T47D (cell line): ENCODE data around the gene SYCE3.
A peak's percentile ranks its signal among the peaks of the same experiment; 100 is the strongest.
"Not testable (repeated sequence)": the region's sequence is repeated elsewhere in the genome, so short reads cannot be mapped to it uniquely, and the experiment has no call there.

Experiments used
- DNase-seq, 2 experiments: peaks; one replicate each; pipeline versions ENCODE4 v3.0.0 to v3.0.0-alpha.2; 2011 to 2012; ENCODE audit warnings: low read depth in 1 of 2, low spot score in 1 of 2
- JUND ChIP-seq: IDR thresholded peaks from 2 replicates; pipeline ENCODE4 v1.6.1; 2012; ENCODE audit warnings: low read depth
- in situ Hi-C: cut with HindIII; loops from 2 replicates; pipeline ENCODE4 v1.10.0; 2016; ENCODE audit warnings: low sequenced_read_pairs, low pct_unique_long_range_greater_than_20kb

SYCE3 gene, protein sequence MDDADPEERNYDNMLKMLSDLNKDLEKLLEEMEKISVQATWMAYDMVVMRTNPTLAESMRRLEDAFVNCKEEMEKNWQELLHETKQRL

DNA sequence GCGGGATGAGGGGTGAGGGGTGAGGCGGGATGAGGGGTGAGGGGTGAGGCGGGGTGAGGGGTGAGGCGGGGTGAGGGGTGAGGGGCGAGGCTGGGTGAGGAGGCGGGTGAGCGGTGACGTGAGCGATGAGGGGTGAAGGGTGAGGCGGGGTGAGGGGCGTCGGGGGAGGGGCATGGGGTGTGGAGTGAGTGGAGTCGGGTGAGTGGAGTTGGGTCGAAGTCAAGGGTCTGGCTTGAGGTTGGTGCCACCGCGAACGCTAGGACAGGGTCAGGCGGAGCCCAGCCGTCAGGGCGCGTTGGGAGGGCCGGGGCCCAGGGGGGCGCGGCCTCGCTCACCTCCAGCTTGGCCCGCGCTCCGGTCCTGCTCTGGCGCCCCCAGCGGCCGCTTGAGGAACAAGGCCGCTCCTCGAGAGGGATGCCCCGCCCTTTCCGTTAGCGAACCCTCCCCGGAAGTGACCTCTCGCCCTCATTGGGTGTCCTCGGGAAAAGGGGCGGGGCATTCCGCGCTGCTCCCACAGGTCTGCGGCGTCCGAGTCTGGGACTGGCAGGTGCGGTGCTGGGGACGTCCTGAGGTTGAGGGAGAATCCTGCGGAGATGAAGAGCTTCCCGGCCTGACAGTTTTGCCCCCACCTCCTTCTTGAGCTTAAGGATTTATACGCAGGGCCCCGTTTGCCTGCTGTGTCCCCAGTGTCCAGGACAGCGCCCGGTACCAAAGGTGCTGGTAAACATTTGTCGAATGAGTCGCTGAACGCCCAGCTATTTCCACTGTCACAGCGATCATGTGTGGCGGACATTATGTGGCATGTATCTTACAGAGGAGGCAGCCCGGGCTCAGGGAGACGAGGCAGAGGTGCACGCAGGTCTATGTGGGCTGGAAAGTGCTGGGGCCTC lies at the start of gene SYCE3:
Gene SYCE3 (minus strand): TSS at position 397 of the 890 bp plus-strand sequence. CDS start 6,514 bp downstream, outside the sequence.
- in situ Hi-C loops: no loop called here
- peak; percentile 78 to 95 for DNase-seq
- TF ChIP-seq JUND: no peak

DNA sequence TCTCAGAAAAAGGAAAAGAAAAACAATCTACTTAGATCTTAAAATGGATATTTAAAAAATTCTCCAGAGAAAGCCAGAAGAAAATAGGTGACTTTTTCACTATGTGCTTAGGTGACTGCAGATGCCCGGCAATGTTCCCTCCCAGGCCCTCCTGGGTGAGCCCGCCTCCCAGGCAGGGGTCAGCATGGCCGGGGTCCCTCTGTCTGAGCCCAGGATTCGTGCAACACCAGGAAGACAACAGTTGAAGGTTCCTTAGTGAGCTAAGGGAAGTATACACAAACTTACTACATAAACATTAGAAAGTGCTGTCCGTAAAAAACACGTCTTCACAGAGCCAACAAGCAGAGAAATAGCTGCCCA lies 49.4 kb upstream of the SYCE3 start:
- no peak for TF ChIP-seq JUND
- in situ Hi-C loops: no loop called here
- DNase-seq: no peak

DNA sequence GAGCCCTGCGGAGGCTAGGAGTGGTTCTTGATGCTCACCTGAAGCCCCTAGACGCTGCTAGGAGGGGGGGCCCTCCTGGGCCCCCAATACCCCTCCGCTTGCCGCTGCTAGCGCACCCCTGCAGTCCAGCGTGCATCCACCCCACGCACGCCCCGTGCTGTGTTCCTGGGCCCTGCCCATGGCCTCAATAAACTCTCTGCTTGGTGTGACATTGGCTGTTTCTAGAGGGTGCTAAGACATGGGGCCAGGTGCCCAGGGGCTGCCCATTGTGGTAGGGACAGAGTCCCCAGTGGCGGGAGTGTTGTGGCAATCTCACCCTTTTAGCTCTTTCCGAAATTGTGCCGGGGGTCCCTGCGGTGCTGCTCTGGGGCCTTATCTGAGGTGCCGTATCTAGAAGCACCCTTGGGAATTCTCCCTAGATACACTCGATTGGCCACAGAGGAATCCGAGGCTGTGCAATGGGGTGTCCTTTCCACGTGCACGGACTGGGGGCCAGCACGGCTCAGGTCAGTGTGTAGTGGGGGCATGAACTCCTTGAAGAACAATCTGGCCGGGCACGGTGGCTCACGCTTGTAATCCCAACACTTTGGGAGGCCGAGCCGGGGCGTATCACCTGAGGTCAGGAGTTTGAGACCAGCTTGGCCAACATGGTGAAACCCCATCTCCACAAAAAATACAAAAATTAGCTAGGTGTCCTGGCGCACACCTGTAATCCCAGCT lies 48.8 kb upstream of the SYCE3 start:
- TF ChIP-seq JUND: no peak
- in situ Hi-C loops: no loop called here
- no peak for DNase-seq

DNA sequence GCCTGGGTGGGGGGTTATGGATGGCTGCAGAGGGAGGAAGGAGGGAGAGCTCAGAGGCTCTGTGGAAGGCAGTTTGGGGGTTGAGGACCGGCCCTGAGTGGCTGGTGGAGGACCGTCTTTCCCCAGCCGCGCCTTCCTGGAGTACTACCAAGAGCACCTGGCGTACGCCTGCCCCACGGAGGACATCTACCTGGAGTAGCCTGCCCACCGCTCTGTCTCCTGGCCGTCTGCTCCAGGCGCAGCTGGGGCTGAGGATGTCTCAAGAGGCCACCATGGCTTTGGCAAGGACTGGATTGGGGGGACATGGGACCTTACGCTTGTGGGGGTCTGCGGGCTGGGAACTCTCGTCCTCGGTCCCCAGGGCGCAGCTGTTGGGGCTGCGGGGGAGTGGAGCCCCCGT lies 47.9 kb upstream of the SYCE3 start:
- no peak for DNase-seq
- in situ Hi-C loops: no loop called here
- no peak for TF ChIP-seq JUND

DNA sequence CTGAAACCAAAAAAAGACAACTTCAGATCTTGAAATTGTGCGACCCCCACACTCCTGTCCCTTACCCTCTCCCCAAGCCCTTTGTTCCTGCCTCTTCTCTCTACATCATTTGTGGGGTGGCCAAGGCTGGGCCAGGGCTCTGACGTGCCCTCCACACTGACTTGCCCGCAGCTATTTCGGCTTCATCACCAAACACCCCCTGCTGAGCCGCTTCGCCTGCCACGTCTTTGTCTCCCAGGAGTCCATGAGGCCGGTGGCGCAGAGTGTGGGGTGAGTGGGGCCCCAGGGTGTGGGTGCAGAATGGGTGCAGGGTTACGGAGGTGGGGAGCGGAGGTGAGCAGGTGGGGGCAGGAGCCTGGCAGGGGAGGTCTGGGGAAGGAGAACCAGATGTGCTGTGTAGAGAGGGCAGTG lies 47.3 kb upstream of the SYCE3 start:
- in situ Hi-C loops: no loop called here
- DNase-seq: no peak
- TF ChIP-seq JUND: no peak

DNA sequence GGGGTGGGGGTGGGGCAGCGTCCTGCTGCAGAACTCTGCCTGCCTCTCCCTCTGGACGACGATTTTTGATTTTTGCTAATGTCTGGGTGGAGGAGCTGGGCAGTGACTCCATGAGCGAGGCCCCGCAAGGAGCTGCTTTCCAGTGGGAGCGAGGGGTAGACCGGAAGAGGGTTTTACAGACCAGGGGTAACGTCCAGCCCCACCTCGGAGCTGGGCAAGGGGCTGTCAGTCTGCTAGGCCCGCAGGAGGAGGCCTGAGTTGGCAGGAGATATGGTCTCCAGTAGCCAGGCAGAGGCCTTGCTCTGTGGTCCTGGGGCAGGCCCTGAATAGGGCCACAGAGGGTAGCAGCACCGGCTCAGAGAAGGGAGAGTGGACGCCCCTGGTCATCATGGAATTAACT lies 46.9 kb upstream of the SYCE3 start:
- in situ Hi-C loops: no loop called here
- no peak for TF ChIP-seq JUND

DNA sequence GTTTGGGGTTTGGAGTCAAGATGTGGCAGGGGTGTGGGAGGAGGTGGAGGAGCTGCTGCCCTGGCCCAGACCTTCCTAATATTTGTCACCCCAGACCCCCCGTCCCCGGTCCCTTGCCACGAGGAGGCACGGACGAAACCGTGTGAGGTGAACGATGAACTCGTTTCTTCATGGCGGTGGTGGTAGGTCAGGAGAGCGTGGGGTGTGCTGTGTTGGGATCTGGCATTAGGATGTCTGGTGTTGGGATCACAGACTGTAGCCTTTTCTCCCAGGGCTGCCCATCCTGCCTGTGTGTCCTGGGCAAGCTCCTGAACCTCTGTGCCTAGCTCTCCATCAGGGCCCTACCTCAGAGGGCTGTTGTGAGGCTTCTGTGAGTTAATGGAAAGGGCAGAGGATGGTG lies 46.3 kb upstream of the SYCE3 start:
- in situ Hi-C loops: no loop called here
- no peak for DNase-seq
- TF ChIP-seq JUND: no peak

More for the DNA sequence above, 46.9 kb upstream of the SYCE3 start:
- DNase-seq: no peak

DNA sequence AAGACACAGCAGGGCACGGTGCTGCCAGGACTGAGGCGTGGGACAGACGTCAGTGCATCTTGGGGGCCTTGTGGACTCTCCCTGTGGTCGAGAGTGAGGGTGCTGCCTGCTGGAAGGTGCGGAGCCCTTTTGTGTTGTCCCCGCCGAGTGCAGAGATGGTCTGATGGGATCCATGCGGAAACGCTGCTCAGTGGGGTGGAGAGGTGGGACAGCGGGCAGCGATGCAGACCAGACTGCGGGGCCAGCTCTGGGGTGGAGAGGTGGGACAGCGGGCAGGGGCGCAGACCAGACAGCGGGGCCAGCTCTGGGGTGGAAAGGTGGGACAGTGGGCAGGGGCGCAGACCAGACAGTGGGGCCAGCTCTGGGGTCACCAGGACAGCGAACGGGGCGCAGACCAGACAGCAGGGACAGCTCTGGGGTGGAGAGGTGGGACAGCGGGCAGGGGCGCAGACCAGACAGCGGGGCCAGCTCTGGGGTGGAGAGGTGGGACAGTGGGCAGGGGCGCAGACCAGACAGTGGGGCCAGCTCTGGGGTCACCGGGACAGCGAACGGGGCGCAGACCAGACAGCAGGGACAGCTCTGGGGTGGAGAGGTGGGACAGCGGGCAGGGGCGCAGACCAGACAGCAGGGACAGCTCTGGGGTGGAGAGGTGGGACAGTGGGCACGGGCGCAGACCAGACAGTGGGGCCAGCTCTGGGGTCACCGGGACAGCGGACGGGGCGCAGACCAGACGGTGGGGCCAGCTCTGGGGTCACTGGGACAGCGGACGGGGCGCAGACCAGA lies 45.5 kb upstream of the SYCE3 start:
- in situ Hi-C loops, DNase-seq: not testable (repeated sequence)

DNA sequence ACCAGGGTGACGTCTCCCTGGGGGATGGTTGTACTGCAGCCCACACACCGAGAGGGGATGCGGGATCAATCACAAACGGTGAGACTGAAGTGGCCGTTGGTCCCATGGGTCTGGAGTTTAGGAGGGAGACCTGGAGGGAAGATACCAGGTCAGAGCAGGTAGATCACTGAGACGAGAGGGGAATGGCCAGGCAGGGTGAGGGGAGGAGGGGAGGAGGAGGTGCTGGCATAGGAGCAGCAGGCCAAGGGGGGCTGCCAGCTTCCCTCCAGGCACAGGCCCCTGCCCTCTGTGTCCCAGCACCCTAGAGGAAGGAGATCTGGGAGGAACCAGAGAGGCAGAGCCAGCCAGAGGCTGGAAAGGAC lies 44.9 kb upstream of the SYCE3 start:
- in situ Hi-C loops: no loop called here

DNA sequence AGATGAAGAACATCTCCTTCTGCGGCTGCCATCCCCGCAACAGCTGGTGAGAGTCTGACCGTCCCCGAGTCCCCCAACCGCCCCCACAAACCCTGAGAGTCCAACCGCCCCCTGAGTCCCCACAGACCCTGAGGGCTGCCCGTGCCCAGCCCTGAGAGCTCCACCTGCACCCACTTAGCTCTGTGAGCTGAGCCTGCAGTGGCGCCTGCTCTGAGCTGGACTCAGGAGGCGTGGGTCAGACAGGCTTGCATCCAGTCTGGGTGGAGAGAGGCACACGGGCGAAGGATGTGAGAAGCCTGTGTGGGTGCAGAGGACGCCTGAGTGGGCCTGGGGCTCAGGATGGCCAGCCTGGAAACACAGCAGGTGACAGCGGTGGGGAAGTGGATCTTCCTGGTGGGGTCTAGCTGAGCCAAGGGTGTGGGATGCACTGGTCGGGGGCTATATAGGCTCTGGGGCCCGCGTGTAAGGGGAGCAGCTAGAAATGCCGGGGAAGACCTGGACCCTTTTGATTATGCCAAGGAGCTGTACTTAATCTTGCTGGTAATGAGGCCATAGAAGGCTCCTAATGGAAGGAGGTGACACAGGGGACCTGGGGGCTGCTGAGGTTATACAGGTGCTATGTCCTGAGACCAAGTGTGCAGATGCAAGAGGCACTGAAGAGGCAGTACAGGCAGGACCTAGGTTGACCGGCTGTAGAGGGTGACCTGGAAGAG lies 44.4 kb upstream of the SYCE3 start:
- in situ Hi-C loops: no loop called here
- no peak for TF ChIP-seq JUND
- no peak for DNase-seq

More for the DNA sequence above, 44.9 kb upstream of the SYCE3 start:
- TF ChIP-seq JUND: no peak
- DNase-seq: no peak

DNA sequence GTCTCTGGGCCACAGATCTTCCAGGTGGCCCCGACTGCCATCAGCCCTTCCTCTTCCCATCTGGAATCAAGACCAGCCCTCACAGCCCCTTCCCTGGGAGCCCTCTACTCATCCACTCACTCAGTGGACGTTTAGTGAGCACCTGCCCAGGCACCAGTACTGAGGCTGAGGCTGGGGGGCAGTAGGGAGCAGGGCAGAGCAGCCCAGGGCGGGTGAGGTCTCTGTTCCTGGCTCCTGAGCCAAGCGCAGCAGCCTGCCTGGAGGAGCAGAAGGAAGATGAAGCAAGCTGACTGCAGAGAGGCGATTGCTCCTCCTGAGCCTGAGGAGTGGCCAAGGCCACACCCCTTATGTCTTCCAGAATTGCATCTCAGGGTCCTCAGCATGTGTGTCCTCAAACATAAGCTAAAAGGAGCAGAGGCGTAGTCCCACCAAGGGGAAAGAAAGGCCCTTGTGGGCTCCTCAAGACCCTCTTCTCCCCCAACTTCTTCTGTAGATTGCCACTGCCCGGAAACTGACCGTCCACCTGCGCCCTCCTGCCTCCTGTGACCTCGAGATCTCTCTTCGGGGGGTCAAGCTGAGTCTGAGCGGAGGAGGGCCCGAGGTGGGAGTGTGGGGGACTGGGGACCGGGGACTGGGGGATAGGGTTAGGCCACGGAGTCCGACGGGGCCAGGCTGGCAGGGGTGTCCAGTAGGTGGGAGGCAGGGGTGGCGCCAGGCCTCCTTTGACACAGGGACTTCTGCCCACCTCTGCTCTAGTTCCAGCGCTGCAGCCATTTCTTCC lies 43.6 kb upstream of the SYCE3 start:
- in situ Hi-C loops: no loop called here
- TF ChIP-seq JUND: no peak
- DNase-seq: no peak
